Chondrocyte (in vitro differentiated cells): Measurements from ENCODE around the gene HIC2. TPM values are rescaled to one million over a fixed set of nuclear protein-coding genes. Genes with fewer than 3 reads are reported as not detected.
"Not testable (repeated sequence)": the region's sequence is repeated elsewhere in the genome, so short reads cannot be mapped to it uniquely, and the experiment has no call there.

Experiments
- DNase-seq: peaks from one replicate; pipeline ENCODE4 v3.0.0; 2021; ENCODE audit warnings: mixed read lengths, low spot score
- H3K27ac Mint-ChIP-seq: one replicate; pipeline ENCODE4 v1.8.0; 2021; ENCODE audit warnings: mild to moderate bottlenecking, moderate library complexity, mixed read lengths; ENCODE audit not compliant: unreplicated experiment
- H3K27me3 Mint-ChIP-seq: 2 replicates; pipeline ENCODE4 v1.8.0; 2021; ENCODE audit warnings: low read depth, mixed read lengths
- H3K36me3 Mint-ChIP-seq: 2 replicates; pipeline ENCODE4 v1.8.0; 2021; ENCODE audit warnings: low read depth, mixed read lengths
- H3K4me1 Mint-ChIP-seq: 2 replicates; pipeline ENCODE4 v1.8.0; 2021; ENCODE audit warnings: low read depth, mild to moderate bottlenecking, mixed read lengths
- H3K4me3 Mint-ChIP-seq: one replicate; pipeline ENCODE4 v1.8.0; 2021; ENCODE audit warnings: mild to moderate bottlenecking, moderate library complexity, mixed read lengths; ENCODE audit not compliant: unreplicated experiment
- H3K9me3 Mint-ChIP-seq: 2 replicates; pipeline ENCODE4 v1.8.0; 2021; ENCODE audit warnings: low read depth, mixed read lengths
- total RNA-seq: library from RNA; stranded (reverse); gene quantifications from 3 replicates; pipeline ENCODE4 v1.2.1, GENCODE V29; 2021
- TF ChIP-seq, protein P1 (sequence below): fragments of 200-600 bp; sonication (generic); IDR thresholded peaks from 2 replicates; pipeline ENCODE4 v1.5.0; 2021; ENCODE audit warnings: antibody characterized with exemption, mild to moderate bottlenecking, moderate library complexity

HIC2 gene
- total RNA-seq, 1 donor from 2014 or later: 4.5 TPM

DNA sequence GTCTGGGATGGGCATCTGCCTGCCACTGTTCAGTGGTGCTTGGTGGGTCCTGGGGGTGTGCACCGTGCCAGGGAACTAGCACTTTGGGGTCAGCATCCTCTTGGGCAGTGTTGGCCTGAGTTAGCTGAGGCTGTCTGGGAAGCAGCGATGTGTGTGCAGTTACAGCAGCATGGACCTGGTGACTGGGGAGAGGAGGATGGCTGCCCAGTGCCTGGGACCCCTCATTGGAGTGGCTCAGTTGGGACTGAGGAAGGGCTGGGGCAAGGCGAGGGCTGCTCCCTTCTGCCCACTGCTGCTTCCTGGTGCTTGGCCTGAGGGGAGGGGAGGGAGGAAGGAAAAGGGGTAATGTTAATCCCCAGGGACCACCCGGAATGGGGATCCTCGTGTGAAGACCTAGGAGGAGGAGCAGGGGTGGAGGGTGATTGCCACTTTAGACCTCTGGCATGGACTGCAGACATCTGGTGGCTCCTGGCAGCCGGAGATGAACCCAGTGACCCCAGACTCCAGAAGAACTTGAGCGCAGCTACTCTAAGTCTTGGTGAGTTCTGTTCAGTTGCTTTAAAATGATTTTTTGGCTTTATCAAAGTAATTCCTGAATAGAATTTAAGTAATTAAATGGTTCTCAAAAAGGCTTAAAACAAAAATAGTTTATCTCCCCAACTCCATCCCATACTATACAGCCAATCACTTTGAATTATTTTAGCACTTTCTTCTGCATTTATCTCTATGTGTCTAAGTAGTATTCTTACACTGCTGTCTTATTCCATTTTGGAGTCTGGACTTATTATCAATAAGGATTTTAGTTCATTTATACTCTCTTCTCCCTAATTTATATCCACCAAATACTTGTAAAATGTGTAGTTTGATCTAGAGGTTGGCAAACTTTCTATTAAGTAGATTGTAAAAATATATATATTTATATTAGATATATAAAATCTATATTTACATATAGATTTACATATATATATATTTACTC, 34.7 kb downstream of the HIC2 start:
- H3K9me3 Mint-ChIP-seq: no peaks in the 10 kb centered on the region
- DNase-seq: peak; percentile 71
- no peak overlapping the region for H3K4me3 Mint-ChIP-seq
- H3K4me1 Mint-ChIP-seq: no peaks in the 10 kb centered on the region
- H3K27me3 Mint-ChIP-seq: no peaks in the 10 kb centered on the region
- no peak overlapping the region for H3K27ac Mint-ChIP-seq
- TF ChIP-seq, protein P1, sequence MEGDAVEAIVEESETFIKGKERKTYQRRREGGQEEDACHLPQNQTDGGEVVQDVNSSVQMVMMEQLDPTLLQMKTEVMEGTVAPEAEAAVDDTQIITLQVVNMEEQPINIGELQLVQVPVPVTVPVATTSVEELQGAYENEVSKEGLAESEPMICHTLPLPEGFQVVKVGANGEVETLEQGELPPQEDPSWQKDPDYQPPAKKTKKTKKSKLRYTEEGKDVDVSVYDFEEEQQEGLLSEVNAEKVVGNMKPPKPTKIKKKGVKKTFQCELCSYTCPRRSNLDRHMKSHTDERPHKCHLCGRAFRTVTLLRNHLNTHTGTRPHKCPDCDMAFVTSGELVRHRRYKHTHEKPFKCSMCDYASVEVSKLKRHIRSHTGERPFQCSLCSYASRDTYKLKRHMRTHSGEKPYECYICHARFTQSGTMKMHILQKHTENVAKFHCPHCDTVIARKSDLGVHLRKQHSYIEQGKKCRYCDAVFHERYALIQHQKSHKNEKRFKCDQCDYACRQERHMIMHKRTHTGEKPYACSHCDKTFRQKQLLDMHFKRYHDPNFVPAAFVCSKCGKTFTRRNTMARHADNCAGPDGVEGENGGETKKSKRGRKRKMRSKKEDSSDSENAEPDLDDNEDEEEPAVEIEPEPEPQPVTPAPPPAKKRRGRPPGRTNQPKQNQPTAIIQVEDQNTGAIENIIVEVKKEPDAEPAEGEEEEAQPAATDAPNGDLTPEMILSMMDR: no peak
- peaks cover 2% of the 10 kb centered on the region for H3K36me3 Mint-ChIP-seq

DNA sequence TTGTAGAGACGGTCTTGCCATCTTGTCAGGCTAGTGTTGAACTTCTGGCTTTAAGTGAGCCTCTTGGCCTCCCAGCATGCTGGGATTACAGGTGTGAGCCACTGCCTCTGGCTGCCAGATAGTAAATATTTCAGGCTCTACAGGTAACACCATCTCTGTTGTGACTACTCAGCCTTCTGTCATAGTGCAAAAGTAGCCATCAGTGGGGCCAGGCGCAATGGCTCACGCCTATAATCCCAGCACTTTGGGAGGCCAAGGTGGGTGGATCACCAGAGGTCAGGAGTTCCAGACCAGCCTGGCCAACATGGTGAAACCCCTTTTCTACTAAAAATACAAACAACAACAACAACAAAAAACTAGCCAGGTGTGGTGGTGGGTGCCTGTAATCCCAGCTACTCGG, 35.5 kb downstream of the HIC2 start:
- not testable (repeated sequence) for H3K9me3 Mint-ChIP-seq, H3K4me1 Mint-ChIP-seq, H3K27ac Mint-ChIP-seq, H3K36me3 Mint-ChIP-seq, H3K27me3 Mint-ChIP-seq, H3K4me3 Mint-ChIP-seq
- peak; percentile 5 for DNase-seq

DNA sequence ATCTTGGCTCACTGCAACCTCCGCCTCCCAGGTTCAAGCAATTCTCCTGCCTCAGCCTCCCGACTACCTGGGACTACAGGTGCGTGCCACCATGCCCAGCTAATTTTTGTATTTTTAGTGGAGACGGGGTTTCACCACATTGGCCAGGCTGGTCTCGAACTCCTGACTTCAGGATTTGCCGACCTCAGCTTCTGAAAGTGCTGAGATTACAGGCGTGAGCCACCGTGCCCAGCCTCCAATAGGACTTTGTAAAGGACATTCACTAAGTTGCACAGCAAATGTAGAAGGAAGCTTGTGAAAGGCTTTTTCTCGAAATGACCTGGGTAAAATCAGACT, 37.8 kb downstream of the HIC2 start:
- H3K9me3 Mint-ChIP-seq, H3K4me3 Mint-ChIP-seq, H3K27me3 Mint-ChIP-seq, H3K36me3 Mint-ChIP-seq, H3K4me1 Mint-ChIP-seq, H3K27ac Mint-ChIP-seq: not testable (repeated sequence)
- DNase-seq: peak; percentile 19

DNA sequence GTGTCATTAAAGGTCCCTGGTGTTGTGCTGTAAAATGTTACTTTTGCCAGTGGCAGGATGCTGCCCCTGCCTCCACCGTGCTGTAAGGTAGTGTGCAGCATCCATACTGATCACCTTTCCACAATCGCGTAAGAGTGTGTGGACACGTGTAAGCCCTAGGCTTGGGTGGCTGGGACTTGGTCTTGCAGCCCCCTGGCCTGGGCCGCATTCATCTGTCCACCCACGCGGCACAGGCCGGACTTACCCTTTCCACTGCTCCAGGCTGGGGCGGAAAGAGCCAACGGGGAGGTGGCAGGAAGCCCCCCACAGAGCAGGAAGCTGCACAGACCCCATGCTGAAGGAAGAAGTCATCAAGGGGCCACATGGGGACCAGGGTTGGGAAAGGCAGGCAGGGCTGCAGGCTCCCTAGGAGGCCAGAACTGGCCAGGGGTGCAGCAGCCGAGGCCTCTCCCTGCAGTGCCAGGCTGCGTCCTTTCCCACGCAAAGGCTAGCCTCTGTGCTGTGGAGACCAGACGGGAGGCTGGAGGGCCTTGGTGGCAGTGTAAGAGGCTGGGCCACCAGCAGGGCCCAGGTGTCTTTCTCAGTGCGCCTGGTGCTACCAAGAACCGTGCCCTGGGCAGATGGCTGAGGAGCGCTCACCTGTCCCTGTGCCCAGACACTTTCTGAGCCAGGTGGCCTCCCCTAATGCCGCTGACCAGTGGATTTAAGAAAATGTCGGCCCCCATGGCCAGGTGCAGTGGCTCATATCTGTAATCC, 38.3 kb downstream of the HIC2 start:
- H3K9me3 Mint-ChIP-seq: no peaks in the 10 kb centered on the region
- no peak overlapping the region for H3K4me3 Mint-ChIP-seq
- no peaks in the 10 kb centered on the region for H3K36me3 Mint-ChIP-seq
- H3K27me3 Mint-ChIP-seq: no peaks in the 10 kb centered on the region
- DNase-seq: peak; percentile 56
- TF ChIP-seq, protein P1: no peak
- no peak overlapping the region for H3K27ac Mint-ChIP-seq
- no peaks in the 10 kb centered on the region for H3K4me1 Mint-ChIP-seq

DNA sequence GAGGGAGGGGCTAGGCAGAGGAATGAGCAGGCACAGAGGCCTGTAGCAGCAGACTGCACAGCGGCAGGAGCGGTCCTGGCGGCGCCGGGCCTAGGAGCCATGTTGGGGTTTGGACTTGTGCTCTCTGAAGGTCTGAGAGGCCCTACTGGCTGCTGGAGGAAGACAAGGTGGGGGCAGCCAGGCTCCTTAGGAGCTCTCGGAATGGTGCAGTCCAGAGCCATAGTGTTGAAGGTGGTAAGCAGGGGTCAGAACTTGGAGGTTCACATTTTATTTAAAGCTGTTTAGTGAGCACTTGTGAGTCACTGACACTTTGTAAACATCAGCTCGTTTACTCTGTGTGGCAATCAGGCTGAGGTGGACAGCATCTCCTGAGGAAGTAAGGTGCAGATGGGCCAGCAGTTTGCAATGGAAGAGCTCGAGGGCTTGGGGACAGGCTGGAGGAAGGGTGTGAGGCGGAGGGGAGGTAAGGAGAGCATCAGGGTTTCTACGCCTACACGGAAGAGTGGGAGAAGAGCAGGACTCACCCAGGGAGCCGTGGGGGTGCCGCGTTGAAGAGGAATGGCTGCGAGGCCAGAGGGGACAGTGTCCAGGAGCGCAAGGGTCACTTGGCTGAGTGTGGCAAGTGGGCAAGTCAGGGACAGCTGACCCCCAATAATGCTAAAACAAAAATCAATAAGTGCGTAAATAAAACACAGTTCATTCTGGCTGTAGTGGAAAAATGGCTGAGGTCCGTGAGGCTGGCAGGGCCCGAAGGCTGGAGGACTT, 40.0 kb downstream of the HIC2 start:
- Mint-ChIP-seq H3K9me3 (no peaks in the 10 kb centered on the region), H3K4me3 (no peak overlapping the region), H3K27ac (no peak overlapping the region), H3K27me3 (no peaks in the 10 kb centered on the region), H3K4me1 (no peaks in the 10 kb centered on the region), H3K36me3 (no peaks in the 10 kb centered on the region)
- TF ChIP-seq, protein P1: no peak
- DNase-seq: peak; percentile 72

DNA sequence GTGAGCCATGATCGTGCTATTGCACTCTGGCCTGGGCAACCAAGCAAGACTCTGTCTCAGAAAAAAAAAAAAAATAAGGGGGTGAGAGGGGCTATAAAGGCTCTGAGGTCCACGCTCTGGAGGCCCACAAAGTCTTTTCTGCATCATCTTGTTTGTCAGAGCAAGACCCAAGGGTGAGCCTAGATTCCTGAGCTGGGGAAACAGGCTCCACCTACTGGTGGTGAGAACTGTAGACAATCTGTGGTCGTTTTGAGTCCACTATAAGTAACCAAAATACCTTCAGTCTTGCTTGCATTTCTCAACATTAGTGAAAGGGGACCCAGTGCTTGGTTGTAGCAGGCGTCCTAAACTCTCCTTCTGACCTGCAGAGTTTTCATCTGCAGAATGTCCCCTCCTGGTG, 45.5 kb downstream of the HIC2 start:
- H3K27me3 Mint-ChIP-seq, H3K36me3 Mint-ChIP-seq, H3K27ac Mint-ChIP-seq, H3K9me3 Mint-ChIP-seq, H3K4me3 Mint-ChIP-seq, H3K4me1 Mint-ChIP-seq, DNase-seq: not testable (repeated sequence)

DNA sequence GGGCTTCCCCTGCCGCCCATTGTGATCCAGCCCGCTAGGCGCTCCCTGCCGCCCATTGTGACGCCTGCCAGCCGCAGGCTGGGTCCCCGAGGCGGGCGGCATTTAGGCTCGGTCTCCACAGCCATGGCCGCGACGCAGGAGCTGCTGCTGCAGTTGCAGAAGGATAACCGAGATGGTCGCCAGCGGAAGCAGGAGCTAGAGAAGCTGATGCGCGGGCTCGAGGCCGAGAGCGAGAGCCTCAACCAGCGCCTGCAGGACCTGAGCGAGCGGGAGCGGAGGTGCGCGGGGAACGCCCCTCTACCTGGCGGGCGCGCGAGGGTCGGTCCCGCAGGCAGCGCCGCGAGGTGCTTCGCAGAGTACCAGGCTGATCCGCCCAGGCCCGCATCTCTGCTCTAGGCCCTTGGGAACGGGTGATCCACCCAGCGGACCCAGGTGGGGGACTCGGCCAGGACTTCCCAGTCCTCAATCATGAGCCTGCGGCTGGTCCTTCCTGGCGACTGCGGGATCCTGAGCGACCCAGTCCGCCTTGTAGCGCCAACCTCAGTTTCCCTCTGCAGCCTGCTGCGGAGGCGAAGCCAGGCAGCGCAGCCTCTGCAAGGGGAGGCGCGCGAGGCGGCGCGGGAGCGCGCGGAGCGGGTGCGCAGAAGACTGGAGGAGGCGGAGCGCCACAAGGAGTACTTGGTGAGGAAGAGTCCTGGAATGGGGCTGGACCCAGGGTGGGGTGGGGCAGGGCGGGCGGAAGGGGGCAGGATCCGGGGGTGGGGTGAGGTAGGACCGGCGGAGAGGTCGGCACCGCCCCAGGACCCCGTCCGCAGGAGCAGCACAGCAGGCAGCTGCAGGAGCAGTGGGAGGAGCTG, 50.4 kb downstream of the HIC2 start, which contains the start of gene TMEM191C:
TMEM191C (plus strand) TSS at position 51 of the 857 bp plus-strand sequence; CDS start at position 124, 73 bp downstream.
- not testable (repeated sequence) for H3K9me3 Mint-ChIP-seq, H3K4me1 Mint-ChIP-seq, H3K36me3 Mint-ChIP-seq, DNase-seq, H3K27me3 Mint-ChIP-seq
- peak within 1 kb of the TSS; percentile 81 for H3K27ac Mint-ChIP-seq
- peak within 1 kb of the TSS; percentile 80 for H3K4me3 Mint-ChIP-seq

DNA sequence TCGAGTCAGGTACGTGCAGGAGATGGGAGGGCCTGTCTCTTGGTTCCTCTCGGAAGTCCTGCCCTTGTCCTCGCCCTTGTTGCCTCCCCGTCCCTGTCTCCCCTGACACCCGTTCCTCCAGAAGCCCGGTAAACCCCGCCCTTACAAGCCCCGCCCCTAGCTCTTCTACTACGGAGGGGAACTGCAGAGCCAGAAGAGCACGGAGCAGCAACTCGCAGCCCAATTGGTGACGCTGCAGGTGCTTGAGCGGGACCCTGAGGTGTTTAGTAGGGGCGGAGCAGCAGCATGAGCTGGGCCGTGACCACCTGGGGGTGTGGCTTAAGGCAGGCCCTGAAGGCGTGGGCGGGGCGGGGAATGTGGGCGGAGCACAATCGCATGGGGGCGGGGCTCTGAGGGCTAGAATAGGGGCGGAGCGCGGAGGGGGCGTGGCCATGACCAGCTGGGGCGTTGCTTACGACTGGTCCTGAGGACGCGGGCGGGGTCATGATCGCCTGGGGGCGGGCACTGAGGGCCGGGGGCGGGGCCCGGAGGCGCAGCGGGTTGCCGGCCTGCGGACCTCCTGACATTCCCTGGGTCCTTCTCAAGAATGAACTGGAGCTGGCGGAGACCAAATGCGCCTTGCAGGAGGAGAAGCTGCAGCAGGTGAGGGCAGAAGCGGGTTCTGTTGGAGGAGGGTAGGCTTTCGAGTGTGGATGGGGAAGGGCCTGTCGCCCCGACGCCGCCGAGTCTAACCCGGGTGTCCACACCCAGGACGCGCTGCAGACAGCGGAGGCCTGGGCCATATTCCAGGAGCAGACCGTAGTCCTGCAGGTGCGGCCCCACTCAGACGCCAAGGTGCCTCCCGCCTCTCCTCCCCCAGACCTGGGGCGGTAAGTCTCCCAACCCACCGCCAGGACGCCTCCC, 51.3 kb downstream of the HIC2 start:
- H3K4me1 Mint-ChIP-seq: not testable (repeated sequence)

More for the DNA sequence above, 51.3 kb downstream of the HIC2 start:
- H3K27me3 Mint-ChIP-seq, H3K9me3 Mint-ChIP-seq, H3K36me3 Mint-ChIP-seq, DNase-seq: not testable (repeated sequence)
- peak overlapping the region; percentile 80 for H3K4me3 Mint-ChIP-seq
- peak overlapping the region; percentile 81 for H3K27ac Mint-ChIP-seq
